H9 (cell line): ENCODE measurements around the gene STXBP6. TPM values are rescaled to one million over a fixed set of nuclear protein-coding genes. Genes with fewer than 3 reads are reported as not detected.

ENCODE experiments used
- DNase-seq: peaks from one replicate; pipeline ENCODE4 v3.0.0-alpha.2; 2017
- H2AFZ ChIP-seq: one replicate; pipeline ENCODE4 v1.6.1; 2013; ENCODE audit warnings: mild to moderate bottlenecking, low read length, control low read depth, moderate library complexity
- H2AK5ac ChIP-seq: 2 replicates; pipeline ENCODE4 v1.6.1; 2013; ENCODE audit warnings: low read length, control low read depth, mixed read lengths; ENCODE audit not compliant: insufficient read length
- H2BK120ac ChIP-seq: one replicate; pipeline ENCODE4 v1.6.1; 2013; ENCODE audit warnings: low read depth, mild to moderate bottlenecking, low read length, control low read depth, inconsistent platforms; ENCODE audit not compliant: poor library complexity, severe bottlenecking
- H2BK12ac ChIP-seq: 2 replicates; pipeline ENCODE4 v1.6.1; 2013; ENCODE audit warnings: low read length, control low read depth, mixed read lengths, low read depth; ENCODE audit not compliant: insufficient read length
- H2BK15ac ChIP-seq: 2 replicates; pipeline ENCODE4 v1.6.1; 2013; ENCODE audit warnings: low read depth, low read length, control low read depth
- H2BK20ac ChIP-seq: one replicate; pipeline ENCODE4 v1.6.1; 2013; ENCODE audit warnings: low read depth, mild to moderate bottlenecking, low read length, control low read depth, inconsistent platforms; ENCODE audit not compliant: poor library complexity, severe bottlenecking
- H2BK5ac ChIP-seq: 2 replicates; pipeline ENCODE4 v1.6.1; 2013; ENCODE audit warnings: low read length, control low read depth, mixed read lengths; ENCODE audit not compliant: insufficient read length
- H3K14ac ChIP-seq: 2 replicates; pipeline ENCODE4 v1.6.1; 2013; ENCODE audit warnings: low read length, control low read depth; ENCODE audit not compliant: insufficient read depth
- H3K18ac ChIP-seq: 2 replicates; pipeline ENCODE4 v1.6.1; 2013; ENCODE audit warnings: low read depth, mild to moderate bottlenecking, mixed read lengths, low read length, control low read depth; ENCODE audit not compliant: insufficient read length
- H3K23ac ChIP-seq: 2 replicates; pipeline ENCODE4 v1.6.1; 2013; ENCODE audit warnings: low read length, control low read depth, mixed read lengths, low read depth; ENCODE audit not compliant: insufficient read length
- H3K23me2 ChIP-seq: 2 replicates; pipeline ENCODE4 v1.6.1; 2013; ENCODE audit warnings: low read depth, mild to moderate bottlenecking, mixed read lengths, low read length, control low read depth; ENCODE audit not compliant: insufficient read length, poor library complexity, severe bottlenecking
- H3K27ac ChIP-seq: 2 replicates; pipeline ENCODE4 v1.5.1; 2013; ENCODE audit warnings: low read length, control low read depth, mixed read lengths, low read depth; ENCODE audit not compliant: insufficient read length
- H3K27me3 ChIP-seq: 2 replicates; pipeline ENCODE4 v1.6.1; 2013; ENCODE audit warnings: low read length, control low read depth, inconsistent platforms; ENCODE audit not compliant: insufficient read depth
- H3K4ac ChIP-seq: 2 replicates; pipeline ENCODE4 v1.6.1; 2013; ENCODE audit warnings: low read depth, mild to moderate bottlenecking, control low read depth, inconsistent platforms, low read length, moderate library complexity
- H3K4me1 ChIP-seq: 2 replicates; pipeline ENCODE4 v1.6.1; 2013; ENCODE audit warnings: low read length, control low read depth, inconsistent platforms; ENCODE audit not compliant: insufficient read depth
- H3K4me2 ChIP-seq: 2 replicates; pipeline ENCODE4 v1.6.1; 2013; ENCODE audit warnings: low read length, control low read depth, mixed read lengths; ENCODE audit not compliant: insufficient read length, insufficient read depth
- H3K56ac ChIP-seq: 2 replicates; pipeline ENCODE4 v1.6.1; 2013; ENCODE audit warnings: low read depth, mild to moderate bottlenecking, mixed read lengths, low read length, control low read depth; ENCODE audit not compliant: insufficient read length
- H3K79me1 ChIP-seq: 2 replicates; pipeline ENCODE4 v1.6.1; 2013; ENCODE audit warnings: low read depth, mild to moderate bottlenecking, moderate library complexity, low read length, control low read depth, inconsistent platforms; ENCODE audit not compliant: insufficient read depth, poor library complexity, severe bottlenecking
- H3K79me2 ChIP-seq: 2 replicates; pipeline ENCODE4 v1.6.1; 2013; ENCODE audit warnings: low read length, control low read depth, inconsistent platforms; ENCODE audit not compliant: insufficient read depth
- H3K9ac ChIP-seq: 2 replicates; pipeline ENCODE4 v1.6.1; 2013; ENCODE audit warnings: low read length, control low read depth, mixed read lengths; ENCODE audit not compliant: insufficient read length; ENCODE audit errors: extremely low read depth
- H3K9me3 ChIP-seq: one replicate; pipeline ENCODE4 v1.6.1; 2013; ENCODE audit warnings: low read depth, low read length, inconsistent platforms; ENCODE audit not compliant: control insufficient read depth
- H3T11ph ChIP-seq: one replicate; pipeline ENCODE4 v1.6.1; 2013; ENCODE audit warnings: mild to moderate bottlenecking, low read length, control low read depth, inconsistent platforms
- H4K20me1 ChIP-seq: one replicate; pipeline ENCODE4 v1.6.1; 2013; ENCODE audit not compliant: control insufficient read depth, insufficient read length, insufficient read depth
- H4K5ac ChIP-seq: 2 replicates; pipeline ENCODE4 v1.6.1; 2013; ENCODE audit warnings: low read depth, mild to moderate bottlenecking, mixed read lengths, low read length, control low read depth; ENCODE audit not compliant: insufficient read length
- H4K8ac ChIP-seq: replicated peaks from 2 replicates; pipeline ENCODE4 v1.6.1; 2013; ENCODE audit warnings: low read length, control low read depth, mixed read lengths, low read depth; ENCODE audit not compliant: insufficient read length
- H4K91ac ChIP-seq: 2 replicates; pipeline ENCODE4 v1.6.1; 2013; ENCODE audit warnings: low read depth, mild to moderate bottlenecking, moderate library complexity, mixed read lengths, low read length, control low read depth; ENCODE audit not compliant: insufficient read length
- H3K27ac Mint-ChIP-seq, 3 experiments: 2 replicates in 2 of 3; 3 replicates in 1 of 3; pipeline ENCODE4 v1.8.0; 2020 to 2021; ENCODE audit warnings: mixed read lengths in 3 of 3, mild to moderate bottlenecking in 1 of 3, moderate library complexity in 1 of 3
- H3K27me3 Mint-ChIP-seq: 2 replicates; pipeline ENCODE4 v1.8.0; 2021; ENCODE audit warnings: low read depth, mild to moderate bottlenecking, moderate library complexity, mixed read lengths
- H3K36me3 Mint-ChIP-seq, 3 experiments: 2 replicates in 2 of 3; 3 replicates in 1 of 3; pipeline ENCODE4 v1.8.0; 2020 to 2021; ENCODE audit warnings: low read depth in 3 of 3, mixed read lengths in 3 of 3; ENCODE audit not compliant: insufficient read depth in 1 of 3
- H3K4me1 Mint-ChIP-seq, 2 experiments: 2 replicates each; pipeline ENCODE4 v1.8.0; 2020; ENCODE audit warnings: mixed read lengths in 2 of 2
- H3K4me3 Mint-ChIP-seq, 2 experiments: 2 replicates in 1 of 2; 3 replicates in 1 of 2; pipeline ENCODE4 v1.8.0; 2020 to 2021; ENCODE audit warnings: mild to moderate bottlenecking in 2 of 2, mixed read lengths in 2 of 2, moderate library complexity in 1 of 2
- H3K9me3 Mint-ChIP-seq, 2 experiments: 2 replicates in 1 of 2; 3 replicates in 1 of 2; pipeline ENCODE4 v1.8.0; 2020; ENCODE audit warnings: mild to moderate bottlenecking in 2 of 2, mixed read lengths in 2 of 2, moderate library complexity in 1 of 2
- CTCF ChIP-seq: fragments of 200-600 bp; sonication (generic); conservative IDR thresholded peaks from 3 replicates; pipeline ENCODE4 v1.8.0; 2021; ENCODE audit warnings: antibody characterized with exemption, mild to moderate bottlenecking
- WGBS: extraction: QIAGEN DNeasy Blood & Tissue Kit; methylation state at CpG from one replicate; pipeline ENCODE4 v1.1.7; 2013; ENCODE audit warnings: missing lambda C conversion rate, low lambda C conversion rate, mixed read lengths; ENCODE audit not compliant: insufficient read length; ENCODE audit errors: extremely low coverage; 5-methylcytosine and 5-hydroxymethylcytosine counted together
- total RNA-seq: library from RNA; stranded (reverse); gene quantifications from 2 replicates; pipeline ENCODE4 v1.2.1, GENCODE V29; 2021

The STXBP6 gene
- total RNA-seq, 1 experiment from 2014 or later = 3.6 TPM

GRCh38 chr14:24974591-24975374, 75.2 kb downstream of the STXBP6 start:
- H3K27me3 ChIP-seq = no peaks in the 10 kb centered on the region
- H2BK120ac ChIP-seq = no peak overlapping the region
- TF ChIP-seq CTCF = no peak
- WGBS = no CpG with 5 or more reads among the region's 2 CpGs
- H3K23me2 ChIP-seq = no peaks in the 10 kb centered on the region
- H2BK15ac ChIP-seq = no peak overlapping the region
- H4K8ac ChIP-seq = no peak overlapping the region
- H3K79me2 ChIP-seq = no peaks in the 10 kb centered on the region
- no peak overlapping the region for H3K56ac ChIP-seq
- no peaks in the 10 kb centered on the region for H3K9me3 ChIP-seq
- H2BK12ac ChIP-seq = no peak overlapping the region
- no peak overlapping the region for H3K27ac Mint-ChIP-seq
- DNase-seq = no peak
- no peak overlapping the region for H3K27ac ChIP-seq
- H3K4me1 Mint-ChIP-seq = no peaks in the 10 kb centered on the region
- no peak overlapping the region for H3K4me3 Mint-ChIP-seq
- no peaks in the 10 kb centered on the region for H3K36me3 Mint-ChIP-seq
- H4K5ac ChIP-seq = no peak overlapping the region
- H3T11ph ChIP-seq = no peak overlapping the region
- H3K23ac ChIP-seq = no peak overlapping the region
- H3K4me1 ChIP-seq = no peaks in the 10 kb centered on the region
- H2AK5ac ChIP-seq = no peak overlapping the region
- H3K14ac ChIP-seq = no peak overlapping the region
- no peaks in the 10 kb centered on the region for H4K20me1 ChIP-seq
- no peak overlapping the region for H2BK20ac ChIP-seq
- no peak overlapping the region for H3K4me2 ChIP-seq
- H3K9ac ChIP-seq = no peak overlapping the region
- no peak overlapping the region for H3K4ac ChIP-seq
- no peak overlapping the region for H2BK5ac ChIP-seq
- no peak overlapping the region for H4K91ac ChIP-seq
- no peak overlapping the region for H3K18ac ChIP-seq
- no peaks in the 10 kb centered on the region for H3K27me3 Mint-ChIP-seq
- H3K9me3 Mint-ChIP-seq = no peaks in the 10 kb centered on the region
- H2AFZ ChIP-seq = no peak overlapping the region
- H3K79me1 ChIP-seq = no peaks in the 10 kb centered on the region
